Measurements from ENCODE around the gene GRM4. TPM values are rescaled to one million over a fixed set of nuclear protein-coding genes. Genes with fewer than 3 reads are reported as not detected.

The GRM4 gene
- total RNA-seq, 1 experiment from 2014 or later = 5.6 TPM

DNA sequence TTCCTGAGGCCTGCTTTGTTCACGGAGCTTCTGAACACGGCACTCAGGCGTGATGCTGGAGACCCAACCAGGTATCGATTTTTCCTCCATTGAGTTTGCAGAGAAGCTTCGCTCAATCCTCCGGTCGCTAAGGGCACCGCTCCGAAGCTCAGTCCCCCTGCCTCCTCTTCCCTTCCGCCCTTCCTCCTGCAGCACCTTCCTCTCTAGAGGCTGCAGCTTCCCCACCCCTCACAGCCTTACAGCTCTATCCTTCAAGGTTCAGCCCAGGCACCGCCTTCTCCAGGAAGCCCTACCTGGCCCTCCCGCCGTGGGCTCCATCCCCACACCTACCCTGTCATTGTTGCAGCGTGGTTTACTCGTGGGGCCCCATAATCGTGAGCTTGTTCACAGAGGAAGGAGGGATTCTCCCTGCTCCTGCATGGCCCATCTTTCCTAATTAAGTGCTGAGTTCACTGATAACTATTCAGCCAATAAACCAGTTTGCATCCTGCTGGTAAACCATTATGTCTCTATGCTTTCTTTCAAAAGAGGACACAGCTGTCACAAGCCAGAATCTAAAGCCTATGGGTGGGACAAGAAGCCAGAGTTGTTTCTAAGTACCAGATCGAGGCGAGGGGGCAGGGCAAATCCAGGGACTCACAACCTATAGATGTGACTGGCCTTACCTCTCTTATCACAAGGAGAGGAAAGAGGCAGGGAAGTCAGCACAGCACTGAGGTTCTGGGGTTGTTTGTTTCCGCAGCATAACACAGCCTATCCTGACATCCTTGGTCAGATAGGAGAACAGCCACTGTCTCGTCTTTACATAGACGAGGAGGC is 152.0 kb downstream of the GRM4 start:
- no peak overlapping the region for H2AFZ ChIP-seq (ENCODE audit: low read length)
- H3K4me2 ChIP-seq (ENCODE audit: insufficient read depth, insufficient read length, low read length) = no peak overlapping the region
- H3T11ph ChIP-seq (ENCODE audit: low read length) = no peak overlapping the region
- H3K27ac ChIP-seq (ENCODE audit: insufficient read length, low read depth, low read length) = no peak overlapping the region
- no peak overlapping the region for H3K14ac ChIP-seq (ENCODE audit: insufficient read depth, low read length)
- no peak overlapping the region for H3K18ac ChIP-seq (ENCODE audit: insufficient read length, low read depth, low read length)
- no peaks in the 10 kb centered on the region for H3K4me1 ChIP-seq (ENCODE audit: insufficient read depth, low read length)
- no peak overlapping the region for H2BK20ac ChIP-seq (ENCODE audit: low read depth, low read length, poor library complexity, severe bottlenecking)
- no peak overlapping the region for H4K8ac ChIP-seq (replicated peaks; ENCODE audit: insufficient read length, low read depth, low read length)
- H3K4me3 Mint-ChIP-seq = no peak overlapping the region
- H3K4ac ChIP-seq (ENCODE audit: low read depth, low read length) = no peak overlapping the region
- H4K91ac ChIP-seq (ENCODE audit: insufficient read length, low read depth, low read length) = no peak overlapping the region
- H3K36me3 Mint-ChIP-seq (ENCODE audit: insufficient read depth in 1 of 3, low read depth in 3 of 3) = no peaks in the 10 kb centered on the region
- no peak overlapping the region for H3K56ac ChIP-seq (ENCODE audit: insufficient read length, low read depth, low read length)
- H3K9ac ChIP-seq (ENCODE audit: extremely low read depth, insufficient read length, low read length) = no peak overlapping the region
- H3K4me1 Mint-ChIP-seq = peaks cover 10 to 14% of the 10 kb centered on the region in 2 experiments
- H2AK5ac ChIP-seq (ENCODE audit: insufficient read length, low read length) = no peak overlapping the region
- H3K27ac Mint-ChIP-seq = peak overlapping the region in 1 of 3 experiments; percentile 32; a peak in 1 of 7 replicates
- no peak overlapping the region for H2BK120ac ChIP-seq (ENCODE audit: low read depth, low read length, poor library complexity, severe bottlenecking)
- no peaks in the 10 kb centered on the region for H3K23me2 ChIP-seq (ENCODE audit: insufficient read length, low read depth, low read length, poor library complexity, severe bottlenecking)
- H3K9me3 ChIP-seq (ENCODE audit: control insufficient read depth, low read depth, low read length) = no peaks in the 10 kb centered on the region
- H4K5ac ChIP-seq (ENCODE audit: insufficient read length, low read depth, low read length) = no peak overlapping the region
- H2BK5ac ChIP-seq (ENCODE audit: insufficient read length, low read length) = no peak overlapping the region
- TF ChIP-seq, protein P1, sequence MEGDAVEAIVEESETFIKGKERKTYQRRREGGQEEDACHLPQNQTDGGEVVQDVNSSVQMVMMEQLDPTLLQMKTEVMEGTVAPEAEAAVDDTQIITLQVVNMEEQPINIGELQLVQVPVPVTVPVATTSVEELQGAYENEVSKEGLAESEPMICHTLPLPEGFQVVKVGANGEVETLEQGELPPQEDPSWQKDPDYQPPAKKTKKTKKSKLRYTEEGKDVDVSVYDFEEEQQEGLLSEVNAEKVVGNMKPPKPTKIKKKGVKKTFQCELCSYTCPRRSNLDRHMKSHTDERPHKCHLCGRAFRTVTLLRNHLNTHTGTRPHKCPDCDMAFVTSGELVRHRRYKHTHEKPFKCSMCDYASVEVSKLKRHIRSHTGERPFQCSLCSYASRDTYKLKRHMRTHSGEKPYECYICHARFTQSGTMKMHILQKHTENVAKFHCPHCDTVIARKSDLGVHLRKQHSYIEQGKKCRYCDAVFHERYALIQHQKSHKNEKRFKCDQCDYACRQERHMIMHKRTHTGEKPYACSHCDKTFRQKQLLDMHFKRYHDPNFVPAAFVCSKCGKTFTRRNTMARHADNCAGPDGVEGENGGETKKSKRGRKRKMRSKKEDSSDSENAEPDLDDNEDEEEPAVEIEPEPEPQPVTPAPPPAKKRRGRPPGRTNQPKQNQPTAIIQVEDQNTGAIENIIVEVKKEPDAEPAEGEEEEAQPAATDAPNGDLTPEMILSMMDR (conservative IDR thresholded peaks at IDR 0.05) = no peak
- H3K23ac ChIP-seq (ENCODE audit: insufficient read length, low read depth, low read length) = no peak overlapping the region
- H2BK12ac ChIP-seq (ENCODE audit: insufficient read length, low read depth, low read length) = no peak overlapping the region
- H3K27me3 ChIP-seq (ENCODE audit: insufficient read depth, low read length) = no peaks in the 10 kb centered on the region
- no peaks in the 10 kb centered on the region for H3K79me1 ChIP-seq (ENCODE audit: insufficient read depth, low read depth, low read length, poor library complexity, severe bottlenecking)
- no peaks in the 10 kb centered on the region for H4K20me1 ChIP-seq (ENCODE audit: control insufficient read depth, insufficient read depth, insufficient read length)
- peak; percentile 14 for DNase-seq
- no peaks in the 10 kb centered on the region; a peak in 2 of 5 replicates for H3K9me3 Mint-ChIP-seq
- no CpG with 5 or more reads among the region's 21 CpGs for WGBS (ENCODE audit: extremely low coverage, insufficient read length, low lambda C conversion rate)
- H3K27me3 Mint-ChIP-seq (ENCODE audit: low read depth) = peaks cover 93% of the 10 kb centered on the region
- H3K79me2 ChIP-seq (ENCODE audit: insufficient read depth, low read length) = no peaks in the 10 kb centered on the region
- no peak overlapping the region for H2BK15ac ChIP-seq (ENCODE audit: low read depth, low read length)

Measured in H9 (cell line).